ENCODE data around the gene OR8D2. TPM values are rescaled to one million over a fixed set of nuclear protein-coding genes. Genes with fewer than 3 reads are reported as not detected.

The OR8D2 gene
- total and polyA plus RNA-seq, 10 of the 15 experiments (the other 5 are each of a cell fraction or from before 2014, with no cell fraction given): not detected

DNA sequence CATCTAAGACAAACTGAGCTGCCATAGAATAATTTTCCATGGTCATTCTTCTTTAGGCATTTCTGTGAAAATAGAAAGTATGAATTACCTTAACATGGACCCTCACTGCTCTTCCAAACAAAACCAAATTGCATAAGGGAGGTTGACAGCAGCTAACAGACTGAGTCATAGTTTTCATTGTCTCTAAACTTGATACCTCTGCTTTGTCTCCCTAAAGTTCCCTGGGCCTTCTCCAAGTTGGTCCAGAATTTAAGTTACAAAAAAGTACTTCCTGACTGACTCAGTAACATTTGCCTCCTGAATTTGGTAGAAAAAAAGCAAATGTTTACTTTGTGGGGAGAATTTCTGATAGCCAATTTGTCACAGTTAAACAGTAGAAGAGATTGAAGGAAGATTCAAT is 9.3 kb downstream of the OR8D2 start:
- H3K27me3 ChIP-seq (replicated peaks in 1 of 2; ENCODE audit: control insufficient read depth in 2 of 2, insufficient read depth in 2 of 2, low read length in 1 of 2): no peaks in the 10 kb centered on the region
- FAIRE-seq (no peak), ATAC-seq (no peak), DNase-seq (ENCODE audit: low read depth, low spot score) (no peak)
- H3K4me3 ChIP-seq: no peak overlapping the region
- H3K36me3 ChIP-seq (ENCODE audit: control insufficient read depth in 2 of 2, insufficient read depth in 2 of 2, low read length in 1 of 2): no peaks in the 10 kb centered on the region
- intact Hi-C loops (cut with micrococcal nuclease; ENCODE audit: unreplicated experiment): no loop called here
- no peaks in the 10 kb centered on the region for H4K20me1 ChIP-seq (ENCODE audit: control insufficient read depth, insufficient read depth)
- POLR2A ChIA-PET: no interaction called here
- SMC1A ChIA-PET (ENCODE audit: uncharacterized antibody, unreplicated experiment): no interaction called here
- H3K79me2 ChIP-seq (ENCODE audit: control insufficient read depth, insufficient read depth, low read length): no peaks in the 10 kb centered on the region
- H3K9ac ChIP-seq (ENCODE audit: control insufficient read depth, insufficient read depth, low read length): no peak overlapping the region
- H3K4me2 ChIP-seq (ENCODE audit: control insufficient read depth, insufficient read depth): no peak overlapping the region
- RAD21 ChIA-PET (ENCODE audit: unreplicated experiment): no interaction called here
- H3K4me1 ChIP-seq (ENCODE audit: control insufficient read depth, insufficient read depth, low read length): no peaks in the 10 kb centered on the region
- no peaks in the 10 kb centered on the region for H3K9me3 ChIP-seq (replicated peaks; ENCODE audit: control insufficient read depth, insufficient read depth, low read length)
- no peak overlapping the region for H2AFZ ChIP-seq (ENCODE audit: control insufficient read depth, low read depth, low read length)
- BruUV-seq (replicated peaks): no TSS peak
- CTCF ChIA-PET: no interaction called here
- in situ Hi-C loops (cut with MboI): no loop called here
- no peak overlapping the region for H3K27ac ChIP-seq (ENCODE audit: control insufficient read depth, insufficient read depth)
- TF ChIP-seq ZNF207 (IDR thresholded peaks at IDR 0.05; ENCODE audit: borderline replicate concordance): no peak

DNA sequence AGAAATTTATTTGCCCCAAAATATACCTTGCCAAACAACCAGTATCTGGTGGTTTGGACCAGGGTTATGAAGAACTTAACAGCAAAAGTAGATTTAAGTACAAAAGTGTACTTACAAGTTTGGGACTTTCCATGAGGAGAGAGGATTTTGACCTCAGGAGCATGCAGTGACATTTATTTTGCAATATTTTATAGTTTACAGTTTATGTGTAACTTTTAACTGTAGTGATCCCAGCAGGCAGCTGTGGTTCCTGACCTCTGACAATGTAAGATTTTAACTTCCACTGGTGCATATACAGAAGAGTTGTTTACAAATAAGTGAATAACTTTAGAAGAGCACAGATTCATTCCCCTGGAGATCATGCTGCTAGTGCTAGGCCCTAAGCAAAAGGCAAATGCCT is 12.9 kb downstream of the OR8D2 start:
- Histone ChIP-seq H3K27me3 (replicated peaks in 1 of 2; ENCODE audit: control insufficient read depth in 2 of 2, insufficient read depth in 2 of 2, low read length in 1 of 2) (peaks cover 0 to 1% of the 10 kb centered on the region in 2 experiments; a peak in 1 of 4 replicates), H3K4me1 (ENCODE audit: control insufficient read depth, insufficient read depth, low read length) (no peaks in the 10 kb centered on the region), H3K4me2 (ENCODE audit: control insufficient read depth, insufficient read depth) (no peak overlapping the region), H3K36me3 (ENCODE audit: control insufficient read depth in 2 of 2, insufficient read depth in 2 of 2, low read length in 1 of 2) (no peaks in the 10 kb centered on the region), H3K27ac (ENCODE audit: control insufficient read depth, insufficient read depth) (no peak overlapping the region), H2AFZ (ENCODE audit: control insufficient read depth, low read depth, low read length) (no peak overlapping the region), H4K20me1 (ENCODE audit: control insufficient read depth, insufficient read depth) (no peaks in the 10 kb centered on the region), H3K9me3 (replicated peaks; ENCODE audit: control insufficient read depth, insufficient read depth, low read length) (no peaks in the 10 kb centered on the region), H3K9ac (ENCODE audit: control insufficient read depth, insufficient read depth, low read length) (no peak overlapping the region), H3K79me2 (ENCODE audit: control insufficient read depth, insufficient read depth, low read length) (no peaks in the 10 kb centered on the region), H3K4me3 (no peak overlapping the region)
- ATAC-seq (no peak), FAIRE-seq (no peak), DNase-seq (ENCODE audit: low read depth, low spot score) (no peak)
- POLR2A ChIA-PET: no interaction called here
- SMC1A ChIA-PET (ENCODE audit: uncharacterized antibody, unreplicated experiment): no interaction called here
- intact Hi-C loops (cut with micrococcal nuclease; ENCODE audit: unreplicated experiment) (no loop called here), in situ Hi-C loops (cut with MboI) (no loop called here)
- no peak for TF ChIP-seq ESRRA (IDR thresholded peaks at IDR 0.05; ENCODE audit: low read length)
- TF ChIP-seq TCF12 (IDR thresholded peaks at IDR 0.05; ENCODE audit: low read depth, low read length): no peak
- TF ChIP-seq BHLHE40 (IDR thresholded peaks at IDR 0.05; ENCODE audit: borderline replicate concordance in 1 of 2, low read depth in 2 of 2, low read length in 1 of 2): no peak
- no peak for TF ChIP-seq PML (IDR thresholded peaks at IDR 0.05; ENCODE audit: low read length)
- TF ChIP-seq CBFB (IDR thresholded peaks at IDR 0.05; ENCODE audit: low read depth): no peak
- TF ChIP-seq NR2C1 (IDR thresholded peaks at IDR 0.05): no peak
- TF ChIP-seq CBX5 (IDR thresholded peaks at IDR 0.05; ENCODE audit: low read depth): no peak
- TF ChIP-seq, protein P1, sequence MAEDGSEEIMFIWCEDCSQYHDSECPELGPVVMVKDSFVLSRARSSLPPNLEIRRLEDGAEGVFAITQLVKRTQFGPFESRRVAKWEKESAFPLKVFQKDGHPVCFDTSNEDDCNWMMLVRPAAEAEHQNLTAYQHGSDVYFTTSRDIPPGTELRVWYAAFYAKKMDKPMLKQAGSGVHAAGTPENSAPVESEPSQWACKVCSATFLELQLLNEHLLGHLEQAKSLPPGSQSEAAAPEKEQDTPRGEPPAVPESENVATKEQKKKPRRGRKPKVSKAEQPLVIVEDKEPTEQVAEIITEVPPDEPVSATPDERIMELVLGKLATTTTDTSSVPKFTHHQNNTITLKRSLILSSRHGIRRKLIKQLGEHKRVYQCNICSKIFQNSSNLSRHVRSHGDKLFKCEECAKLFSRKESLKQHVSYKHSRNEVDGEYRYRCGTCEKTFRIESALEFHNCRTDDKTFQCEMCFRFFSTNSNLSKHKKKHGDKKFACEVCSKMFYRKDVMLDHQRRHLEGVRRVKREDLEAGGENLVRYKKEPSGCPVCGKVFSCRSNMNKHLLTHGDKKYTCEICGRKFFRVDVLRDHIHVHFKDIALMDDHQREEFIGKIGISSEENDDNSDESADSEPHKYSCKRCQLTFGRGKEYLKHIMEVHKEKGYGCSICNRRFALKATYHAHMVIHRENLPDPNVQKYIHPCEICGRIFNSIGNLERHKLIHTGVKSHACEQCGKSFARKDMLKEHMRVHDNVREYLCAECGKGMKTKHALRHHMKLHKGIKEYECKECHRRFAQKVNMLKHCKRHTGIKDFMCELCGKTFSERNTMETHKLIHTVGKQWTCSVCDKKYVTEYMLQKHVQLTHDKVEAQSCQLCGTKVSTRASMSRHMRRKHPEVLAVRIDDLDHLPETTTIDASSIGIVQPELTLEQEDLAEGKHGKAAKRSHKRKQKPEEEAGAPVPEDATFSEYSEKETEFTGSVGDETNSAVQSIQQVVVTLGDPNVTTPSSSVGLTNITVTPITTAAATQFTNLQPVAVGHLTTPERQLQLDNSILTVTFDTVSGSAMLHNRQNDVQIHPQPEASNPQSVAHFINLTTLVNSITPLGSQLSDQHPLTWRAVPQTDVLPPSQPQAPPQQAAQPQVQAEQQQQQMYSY (CRISPR knock-in tag; IDR thresholded peaks at IDR 0.05): no peak
- TF ChIP-seq, protein P2, sequence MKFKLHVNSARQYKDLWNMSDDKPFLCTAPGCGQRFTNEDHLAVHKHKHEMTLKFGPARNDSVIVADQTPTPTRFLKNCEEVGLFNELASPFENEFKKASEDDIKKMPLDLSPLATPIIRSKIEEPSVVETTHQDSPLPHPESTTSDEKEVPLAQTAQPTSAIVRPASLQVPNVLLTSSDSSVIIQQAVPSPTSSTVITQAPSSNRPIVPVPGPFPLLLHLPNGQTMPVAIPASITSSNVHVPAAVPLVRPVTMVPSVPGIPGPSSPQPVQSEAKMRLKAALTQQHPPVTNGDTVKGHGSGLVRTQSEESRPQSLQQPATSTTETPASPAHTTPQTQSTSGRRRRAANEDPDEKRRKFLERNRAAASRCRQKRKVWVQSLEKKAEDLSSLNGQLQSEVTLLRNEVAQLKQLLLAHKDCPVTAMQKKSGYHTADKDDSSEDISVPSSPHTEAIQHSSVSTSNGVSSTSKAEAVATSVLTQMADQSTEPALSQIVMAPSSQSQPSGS (IDR thresholded peaks at IDR 0.05; ENCODE audit: low read length): no peak
- TF ChIP-seq LARP7 (IDR thresholded peaks at IDR 0.05): no peak
- no peak for TF ChIP-seq YY1 (IDR thresholded peaks at IDR 0.05; ENCODE audit: low read depth, low read length)
- CTCF ChIA-PET: no interaction called here
- BruUV-seq (replicated peaks): no TSS peak
- RAD21 ChIA-PET (ENCODE audit: unreplicated experiment): no interaction called here

All from GM12878 (cell line).